ENCODE measurements around the gene PODXL2. TPM values are rescaled to one million over a fixed set of nuclear protein-coding genes. Genes with fewer than 3 reads are reported as not detected.

Gene PODXL2
- total and polyA plus RNA-seq, 12 donors, result 11.9 to 52.4 (median 23.8) TPM

GRCh38 chr3:127666676-127667075 is 37.7 kb downstream of the PODXL2 start:
- no peak overlapping the region for H3K27ac ChIP-seq
- H3K4me1 ChIP-seq (replicated peaks in 1 of 2), result peaks cover 2 to 3% of the 10 kb centered on the region in 2 donors
- no peaks in the 10 kb centered on the region for H3K36me3 ChIP-seq (replicated peaks in 1 of 2)
- no peaks in the 10 kb centered on the region for H3K9me3 ChIP-seq (replicated peaks in 1 of 3)
- DNase-seq, result no peak
- no peak overlapping the region for H3K4me3 ChIP-seq
- 70 to 89% (median 83%) methylated on average over 2 of the region's 2 CpGs for WGBS, 4 donors
- H3K27me3 ChIP-seq, result no peaks in the 10 kb centered on the region
- intact Hi-C loops (cut with DNase I), result no loop called here
- TF ChIP-seq, protein P1, sequence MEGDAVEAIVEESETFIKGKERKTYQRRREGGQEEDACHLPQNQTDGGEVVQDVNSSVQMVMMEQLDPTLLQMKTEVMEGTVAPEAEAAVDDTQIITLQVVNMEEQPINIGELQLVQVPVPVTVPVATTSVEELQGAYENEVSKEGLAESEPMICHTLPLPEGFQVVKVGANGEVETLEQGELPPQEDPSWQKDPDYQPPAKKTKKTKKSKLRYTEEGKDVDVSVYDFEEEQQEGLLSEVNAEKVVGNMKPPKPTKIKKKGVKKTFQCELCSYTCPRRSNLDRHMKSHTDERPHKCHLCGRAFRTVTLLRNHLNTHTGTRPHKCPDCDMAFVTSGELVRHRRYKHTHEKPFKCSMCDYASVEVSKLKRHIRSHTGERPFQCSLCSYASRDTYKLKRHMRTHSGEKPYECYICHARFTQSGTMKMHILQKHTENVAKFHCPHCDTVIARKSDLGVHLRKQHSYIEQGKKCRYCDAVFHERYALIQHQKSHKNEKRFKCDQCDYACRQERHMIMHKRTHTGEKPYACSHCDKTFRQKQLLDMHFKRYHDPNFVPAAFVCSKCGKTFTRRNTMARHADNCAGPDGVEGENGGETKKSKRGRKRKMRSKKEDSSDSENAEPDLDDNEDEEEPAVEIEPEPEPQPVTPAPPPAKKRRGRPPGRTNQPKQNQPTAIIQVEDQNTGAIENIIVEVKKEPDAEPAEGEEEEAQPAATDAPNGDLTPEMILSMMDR (IDR thresholded peaks at IDR 0.05), result no peak
- TF ChIP-seq POLR2A (IDR thresholded peaks at IDR 0.05), result no peak

DNA sequence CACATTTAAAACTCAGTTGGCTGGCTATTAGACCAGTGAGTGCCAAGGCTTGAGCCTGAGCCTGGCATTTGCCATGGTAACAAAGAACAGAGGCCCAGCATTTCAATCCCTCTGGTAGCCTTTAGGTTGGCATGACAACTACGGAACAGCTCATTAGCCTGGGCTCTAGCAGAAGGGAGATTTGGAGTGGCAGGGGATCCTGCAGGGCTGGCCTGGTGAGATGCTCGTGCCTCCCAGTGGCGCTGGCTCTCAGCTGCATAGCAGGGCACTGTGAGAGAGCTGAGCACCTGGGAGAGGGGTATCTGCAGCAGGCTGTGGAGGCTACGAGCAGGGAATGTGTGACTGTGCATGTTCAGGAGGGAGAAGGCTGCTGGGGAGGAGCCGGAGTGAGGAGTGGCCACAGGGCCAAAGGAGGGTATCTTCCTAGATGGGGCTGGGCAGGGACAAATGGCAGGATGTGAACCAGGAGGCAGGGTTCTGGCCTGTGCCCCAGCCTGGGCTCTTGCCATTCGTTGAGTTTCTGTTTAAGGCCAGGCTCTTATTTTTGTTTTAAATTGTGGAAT is 38.2 kb downstream of the PODXL2 start:
- peak in 1 of 7 donors; percentile 59 for DNase-seq
- no peaks in the 10 kb centered on the region for H3K9me3 ChIP-seq (replicated peaks in 1 of 3)
- H3K4me1 ChIP-seq (replicated peaks in 1 of 2), result peaks cover 8% of the 10 kb centered on the region in 2 donors
- WGBS, 4 donors, result 84 to 92% (median 86%) methylated on average over 2 to 6 of the region's 6 CpGs
- no peaks in the 10 kb centered on the region for H3K36me3 ChIP-seq (replicated peaks in 1 of 2)
- TF ChIP-seq POLR2A (IDR thresholded peaks at IDR 0.05), result no peak
- TF ChIP-seq, protein P1 (IDR thresholded peaks at IDR 0.05), result no peak
- intact Hi-C loops (cut with DNase I), result no loop called here
- H3K27ac ChIP-seq, result no peak overlapping the region
- H3K27me3 ChIP-seq, result no peaks in the 10 kb centered on the region
- no peak overlapping the region for H3K4me3 ChIP-seq

DNA sequence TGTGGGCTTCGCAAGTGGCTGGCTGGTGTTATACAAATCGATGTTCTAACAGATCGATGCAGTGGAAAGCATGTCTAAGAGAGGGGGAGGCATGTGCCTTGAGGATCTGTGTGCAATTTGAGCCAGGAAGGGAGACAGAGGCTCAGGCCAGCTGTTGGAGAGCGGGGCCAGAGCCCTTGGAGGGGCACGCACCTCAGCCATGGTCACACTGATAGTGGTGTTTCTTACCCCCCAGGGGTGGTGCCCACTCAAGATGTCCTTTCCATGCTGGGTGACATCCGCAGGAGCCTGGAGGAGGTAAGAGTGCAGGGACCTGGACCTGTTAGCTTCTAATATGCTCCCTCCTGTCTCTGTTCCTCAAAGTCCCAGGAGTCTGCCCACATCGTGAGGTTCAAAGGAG is 39.9 kb downstream of the PODXL2 start:
- H3K36me3 ChIP-seq (replicated peaks in 1 of 2), result no peaks in the 10 kb centered on the region
- H3K4me3 ChIP-seq, result no peak overlapping the region
- intact Hi-C loops (cut with DNase I), result no loop called here
- H3K27ac ChIP-seq, result no peak overlapping the region
- DNase-seq, result peak in 2 of 7 donors; percentile 15 to 35
- no peaks in the 10 kb centered on the region for H3K9me3 ChIP-seq (replicated peaks in 1 of 3)
- WGBS, 4 donors, result 95 to 96% (median 96%) methylated on average over 6 to 7 of the region's 7 CpGs
- H3K27me3 ChIP-seq, result no peaks in the 10 kb centered on the region
- peaks cover 14 to 15% of the 10 kb centered on the region in 2 donors for H3K4me1 ChIP-seq (replicated peaks in 1 of 2)
- TF ChIP-seq POLR2A (IDR thresholded peaks at IDR 0.05), result no peak
- TF ChIP-seq, protein P1 (IDR thresholded peaks at IDR 0.05), result no peak

DNA sequence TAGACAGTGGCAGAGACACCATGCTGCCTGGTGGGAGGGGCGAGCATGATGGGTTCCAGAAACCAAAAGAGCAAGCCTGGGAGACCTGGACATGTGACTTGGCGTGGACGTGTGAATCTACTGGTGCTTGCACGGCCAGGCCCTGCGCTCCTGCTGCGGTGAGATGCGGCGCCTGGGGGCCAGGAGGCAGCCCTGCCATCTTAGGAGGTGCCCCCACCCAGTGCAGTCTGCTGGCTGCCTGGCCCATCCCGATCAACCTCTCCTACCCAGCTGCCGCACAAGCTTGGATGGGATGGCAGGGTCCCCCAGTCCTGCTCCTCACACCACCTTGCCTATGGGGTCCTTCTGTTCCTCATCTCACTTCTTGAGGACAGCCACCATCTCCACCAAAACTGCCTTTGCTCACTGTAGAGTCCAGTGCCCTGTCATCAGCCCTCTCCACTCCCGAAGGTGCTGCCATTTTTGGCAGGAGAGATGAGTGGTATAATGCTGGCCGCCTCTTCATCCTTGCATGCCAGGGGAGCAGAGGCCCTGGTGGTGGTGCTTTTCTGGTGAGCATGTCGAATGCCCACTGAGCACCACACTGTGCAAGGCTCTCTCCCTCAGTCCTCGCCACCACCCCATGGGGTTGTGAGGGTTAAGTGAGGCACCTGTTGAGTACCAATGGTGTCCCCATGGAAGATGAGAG is 40.7 kb downstream of the PODXL2 start:
- Histone ChIP-seq H3K4me3 (no peak overlapping the region), H3K4me1 (replicated peaks in 1 of 2) (peaks cover 17 to 20% of the 10 kb centered on the region in 2 donors), H3K9me3 (replicated peaks in 1 of 3) (no peaks in the 10 kb centered on the region), H3K36me3 (replicated peaks in 1 of 2) (no peaks in the 10 kb centered on the region), H3K27me3 (no peaks in the 10 kb centered on the region), H3K27ac (no peak overlapping the region)
- WGBS, 4 donors, result 92 to 95% (median 93%) methylated on average over 12 to 14 of the region's 14 CpGs
- DNase-seq, result peak in 2 of 7 donors; percentile 12 to 44
- TF ChIP-seq POLR2A (IDR thresholded peaks at IDR 0.05), result no peak
- TF ChIP-seq, protein P1 (IDR thresholded peaks at IDR 0.05), result no peak
- intact Hi-C loops (cut with DNase I), result no loop called here

Measured in adrenal gland (tissue), 12 donors.